ENCODE results near the gene CGNL1.

- no peak for TF ChIP-seq PRDM1 (tag by site-specific recombination; IDR thresholded peaks at IDR 0.05)
- no peak for TF ChIP-seq ZNF362 (tag by site-specific recombination; IDR thresholded peaks at IDR 0.05)
- TF ChIP-seq ZEB2 (tag by site-specific recombination; IDR thresholded peaks at IDR 0.05), result no peak
- no peak for TF ChIP-seq CTCF (tag by site-specific recombination; IDR thresholded peaks at IDR 0.05)
- no peak for TF ChIP-seq PBX3 (CRISPR knock-in tag; IDR thresholded peaks at IDR 0.05)
- TF ChIP-seq ZNF544 (tag by site-specific recombination; IDR thresholded peaks at IDR 0.05), result no peak
- no peak for TF ChIP-seq ZNF704 (tag by site-specific recombination; IDR thresholded peaks at IDR 0.05)
- no peak for TF ChIP-seq ZNF623 (tag by site-specific recombination; IDR thresholded peaks at IDR 0.05)
- TF ChIP-seq ZNF530 (tag by site-specific recombination; IDR thresholded peaks at IDR 0.05; ENCODE audit: low read depth), result no peak
- TF ChIP-seq ELK4 (IDR thresholded peaks at IDR 0.05; ENCODE audit: borderline replicate concordance, low read depth, low read length), result no peak
- TF ChIP-seq HOXD13 (CRISPR knock-in tag; IDR thresholded peaks at IDR 0.05; ENCODE audit: borderline replicate concordance), result no peak
- TF ChIP-seq ZBTB26 (tag by site-specific recombination; optimal IDR thresholded peaks at IDR 0.05), result no peak
- no peak for TF ChIP-seq REST (tag by site-specific recombination; IDR thresholded peaks at IDR 0.05)
- no peak for TF ChIP-seq MYNN (tag by site-specific recombination; IDR thresholded peaks at IDR 0.05; ENCODE audit: borderline replicate concordance)
Measured at GRCh38 chr15:57596301-57596855, 220.1 kb downstream of the CGNL1 start.
